Choroid plexus epithelial cell (primary cell): ENCODE data around the gene AKAP9.
"Not testable (repeated sequence)": the region's sequence is repeated elsewhere in the genome, so short reads cannot be mapped to it uniquely, and the experiment has no call there.

Experiments
- DNase-seq: peaks from one replicate; pipeline ENCODE4 v3.0.0-alpha.2; 2010; ENCODE audit warnings: low read depth
- H3K4me3 ChIP-seq: 2 replicates; pipeline ENCODE4 v1.5.1; 2011; ENCODE audit warnings: low read depth, mild to moderate bottlenecking, control low read depth, low read length, moderate library complexity
- TF ChIP-seq, protein P1 (sequence below): conservative IDR thresholded peaks from 2 replicates; pipeline ENCODE4 v1.5.1; 2011; ENCODE audit warnings: low read depth, mild to moderate bottlenecking, control low read depth, inconsistent platforms, low read length, moderate library complexity

AKAP9 gene

DNA sequence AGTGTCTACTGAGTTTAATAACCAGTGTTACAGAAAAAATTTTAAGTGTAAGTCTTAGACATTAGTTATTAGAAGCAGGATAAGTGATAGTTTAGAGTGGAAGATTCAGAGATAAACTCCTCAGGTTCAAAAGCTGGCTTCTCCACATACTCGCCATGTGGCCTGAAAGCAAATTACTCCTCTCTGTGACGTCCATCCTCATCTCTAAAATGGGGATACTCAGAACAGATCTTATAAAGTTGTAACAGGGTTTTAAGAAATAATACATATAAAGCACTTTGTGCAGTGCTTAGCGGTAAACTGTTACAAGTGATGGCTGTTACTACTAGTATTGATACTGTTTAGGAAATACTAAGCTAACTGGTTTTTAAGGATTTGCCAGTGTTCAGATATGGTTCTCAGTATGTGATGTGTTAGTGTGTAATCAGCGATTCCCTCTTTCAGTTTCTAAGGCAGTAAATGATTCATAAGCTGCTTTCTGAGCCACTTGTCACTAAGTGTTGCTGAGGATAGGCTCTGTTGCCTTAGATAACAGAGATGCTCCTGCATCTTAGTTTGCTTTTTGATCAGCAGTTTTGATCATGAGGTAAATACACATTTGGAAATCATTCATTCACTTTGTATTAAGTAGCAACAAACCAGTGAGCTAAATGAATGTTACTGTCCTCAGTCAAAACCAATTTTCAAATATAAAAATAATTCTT lies 134.9 kb downstream of the AKAP9 start:
- no peak overlapping the region for H3K4me3 ChIP-seq
- TF ChIP-seq, protein P1, sequence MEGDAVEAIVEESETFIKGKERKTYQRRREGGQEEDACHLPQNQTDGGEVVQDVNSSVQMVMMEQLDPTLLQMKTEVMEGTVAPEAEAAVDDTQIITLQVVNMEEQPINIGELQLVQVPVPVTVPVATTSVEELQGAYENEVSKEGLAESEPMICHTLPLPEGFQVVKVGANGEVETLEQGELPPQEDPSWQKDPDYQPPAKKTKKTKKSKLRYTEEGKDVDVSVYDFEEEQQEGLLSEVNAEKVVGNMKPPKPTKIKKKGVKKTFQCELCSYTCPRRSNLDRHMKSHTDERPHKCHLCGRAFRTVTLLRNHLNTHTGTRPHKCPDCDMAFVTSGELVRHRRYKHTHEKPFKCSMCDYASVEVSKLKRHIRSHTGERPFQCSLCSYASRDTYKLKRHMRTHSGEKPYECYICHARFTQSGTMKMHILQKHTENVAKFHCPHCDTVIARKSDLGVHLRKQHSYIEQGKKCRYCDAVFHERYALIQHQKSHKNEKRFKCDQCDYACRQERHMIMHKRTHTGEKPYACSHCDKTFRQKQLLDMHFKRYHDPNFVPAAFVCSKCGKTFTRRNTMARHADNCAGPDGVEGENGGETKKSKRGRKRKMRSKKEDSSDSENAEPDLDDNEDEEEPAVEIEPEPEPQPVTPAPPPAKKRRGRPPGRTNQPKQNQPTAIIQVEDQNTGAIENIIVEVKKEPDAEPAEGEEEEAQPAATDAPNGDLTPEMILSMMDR: no peak
- DNase-seq: no peak

DNA sequence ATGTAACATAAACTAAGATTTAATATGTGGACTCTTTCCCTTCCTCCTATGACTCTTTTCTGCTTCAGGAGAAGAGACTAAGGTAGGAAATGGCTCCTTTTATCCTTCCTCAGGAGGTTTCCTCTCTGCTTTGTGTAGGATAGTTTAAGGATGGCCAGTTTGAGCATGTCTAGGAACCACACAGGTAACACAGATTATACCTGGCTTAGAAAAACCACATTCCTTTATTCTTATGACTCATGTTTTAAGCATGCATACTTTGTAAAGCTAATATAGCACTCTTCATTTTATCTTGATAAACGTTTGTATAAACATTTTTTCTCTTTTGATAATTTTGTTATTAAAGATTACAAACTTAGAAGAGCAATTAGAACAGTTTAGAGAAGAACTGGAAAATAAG lies 135.8 kb downstream of the AKAP9 start:
- no peak for DNase-seq
- TF ChIP-seq, protein P1: no peak
- H3K4me3 ChIP-seq: no peak overlapping the region

DNA sequence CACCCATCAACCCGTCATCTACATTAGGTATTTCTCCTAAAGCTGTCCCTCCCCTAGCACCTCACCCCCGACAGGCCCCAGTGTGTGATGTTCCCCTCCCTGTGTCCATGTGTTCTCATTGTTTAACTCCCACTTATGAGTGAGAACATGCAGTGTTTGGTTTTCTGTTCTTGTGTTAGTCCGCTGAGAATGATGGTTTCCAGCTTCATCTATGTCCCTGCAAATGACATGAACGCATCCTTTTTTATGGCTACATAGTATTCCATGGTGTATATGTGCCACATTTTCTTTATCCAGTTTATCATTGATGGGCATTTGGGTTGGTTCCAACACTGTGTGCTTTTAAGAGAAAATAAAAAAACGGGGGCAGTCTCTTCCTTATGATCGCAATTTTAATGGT lies 143.3 kb downstream of the AKAP9 start:
- not testable (repeated sequence) for H3K4me3 ChIP-seq, DNase-seq

DNA sequence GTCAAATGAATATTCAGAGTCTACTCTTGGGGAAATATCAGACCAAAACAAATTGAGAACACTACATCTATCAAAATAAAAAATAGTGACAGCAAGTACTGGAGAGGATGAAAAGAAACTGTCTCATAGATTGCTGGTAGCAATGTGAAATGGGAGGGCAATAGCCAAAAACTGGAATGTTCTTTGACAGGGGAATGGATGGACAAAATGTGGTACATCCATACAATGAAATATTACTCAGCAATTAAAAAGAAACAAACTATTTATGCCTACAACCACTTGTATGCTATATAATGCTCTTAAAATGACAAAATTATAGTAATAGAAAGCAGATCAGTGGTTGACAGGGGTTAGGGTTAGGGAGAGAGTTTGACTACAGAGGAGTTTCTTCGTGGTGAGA lies 147.6 kb downstream of the AKAP9 start:
- H3K4me3 ChIP-seq: no peak overlapping the region
- no peak for DNase-seq
- TF ChIP-seq, protein P1: no peak

DNA sequence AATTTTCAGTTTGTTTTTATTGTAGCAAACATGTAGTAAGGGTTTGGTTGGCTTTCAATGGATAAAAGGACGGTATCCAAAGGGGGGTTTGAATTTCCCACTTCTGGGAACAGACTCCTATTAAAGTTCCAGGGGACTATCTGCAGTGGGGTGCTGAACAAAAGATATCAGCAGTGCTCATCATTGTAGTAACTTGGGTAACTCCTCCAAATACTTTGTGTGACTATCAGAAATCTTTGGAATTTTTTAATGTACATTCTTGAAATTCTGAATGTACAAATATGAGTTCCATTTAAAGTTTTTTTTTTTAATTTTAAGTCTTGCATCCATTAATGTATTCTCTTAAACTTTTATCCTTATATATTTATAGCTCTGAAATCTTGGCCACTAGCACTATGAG lies 151.5 kb downstream of the AKAP9 start:
- TF ChIP-seq, protein P1: no peak
- DNase-seq: peak; percentile 8
- no peak overlapping the region for H3K4me3 ChIP-seq

DNA sequence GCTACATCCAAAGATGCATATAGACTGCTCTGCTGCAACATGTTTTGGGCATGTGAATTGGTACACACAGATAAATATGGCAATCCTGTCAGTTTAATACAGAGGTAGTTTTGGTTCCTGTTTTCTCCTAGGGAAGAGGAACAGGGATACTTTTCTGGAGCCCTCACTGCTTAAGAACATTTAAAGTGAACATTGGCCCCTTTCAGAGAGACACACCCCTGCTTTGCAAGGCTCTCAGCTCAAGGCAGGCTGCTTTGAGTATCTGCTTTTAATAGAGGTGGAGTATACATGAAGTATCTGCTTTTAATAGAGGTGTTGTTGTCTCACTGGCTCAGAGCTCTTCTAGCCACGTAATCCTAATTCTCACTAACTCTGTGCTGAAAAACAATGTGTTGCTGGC lies 154.7 kb downstream of the AKAP9 start:
- no peak overlapping the region for H3K4me3 ChIP-seq
- TF ChIP-seq, protein P1: no peak
- no peak for DNase-seq

DNA sequence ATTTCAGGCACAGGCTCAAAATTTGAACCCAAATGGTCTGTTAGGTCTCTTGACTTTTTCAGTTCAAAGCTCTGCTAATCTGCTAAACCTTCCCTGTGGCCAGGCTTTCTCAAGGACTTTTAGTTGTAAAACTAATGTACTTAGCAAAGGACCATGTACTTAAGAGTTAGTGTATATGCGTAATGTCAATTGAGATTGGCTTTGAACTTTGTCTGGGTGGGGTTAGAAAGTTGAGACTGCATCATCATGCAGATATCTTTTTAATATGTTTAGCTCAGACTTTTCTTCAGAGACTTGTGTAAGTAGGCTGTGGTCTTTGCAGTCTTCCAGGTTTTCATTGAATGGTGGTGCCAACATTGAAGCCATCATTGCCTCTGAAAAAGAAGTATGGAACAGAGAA lies 159.9 kb downstream of the AKAP9 start:
- no peak overlapping the region for H3K4me3 ChIP-seq
- TF ChIP-seq, protein P1: no peak
- no peak for DNase-seq

DNA sequence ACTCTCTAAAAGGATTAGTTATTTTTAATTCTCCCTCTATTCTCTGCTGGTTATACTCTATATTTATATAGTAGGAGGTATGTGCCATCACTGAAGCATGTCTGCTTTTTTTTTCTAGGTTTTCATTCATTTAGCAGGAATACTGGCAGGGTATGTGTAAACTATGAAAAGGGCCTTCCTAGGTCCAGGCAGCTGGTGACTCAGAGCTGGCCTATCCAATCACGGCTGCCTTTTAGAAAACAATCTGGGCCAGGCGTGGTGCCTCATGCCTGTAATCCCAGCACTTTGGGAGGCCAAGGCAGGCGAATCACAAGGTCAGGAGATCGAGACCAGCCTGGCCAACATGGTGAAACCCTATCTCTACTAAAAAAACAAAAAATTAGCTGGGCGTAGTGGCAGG lies 162.2 kb downstream of the AKAP9 start:
- not testable (repeated sequence) for H3K4me3 ChIP-seq
- peak; percentile 60 for DNase-seq
